ENCODE measurements around the gene NID2. TPM values are rescaled to one million over a fixed set of nuclear protein-coding genes. Genes with fewer than 3 reads are reported as not detected.

The NID2 gene
- total and polyA plus RNA-seq, 4 donors: 2.8 to 56.6 (median 26.5) TPM

DNA sequence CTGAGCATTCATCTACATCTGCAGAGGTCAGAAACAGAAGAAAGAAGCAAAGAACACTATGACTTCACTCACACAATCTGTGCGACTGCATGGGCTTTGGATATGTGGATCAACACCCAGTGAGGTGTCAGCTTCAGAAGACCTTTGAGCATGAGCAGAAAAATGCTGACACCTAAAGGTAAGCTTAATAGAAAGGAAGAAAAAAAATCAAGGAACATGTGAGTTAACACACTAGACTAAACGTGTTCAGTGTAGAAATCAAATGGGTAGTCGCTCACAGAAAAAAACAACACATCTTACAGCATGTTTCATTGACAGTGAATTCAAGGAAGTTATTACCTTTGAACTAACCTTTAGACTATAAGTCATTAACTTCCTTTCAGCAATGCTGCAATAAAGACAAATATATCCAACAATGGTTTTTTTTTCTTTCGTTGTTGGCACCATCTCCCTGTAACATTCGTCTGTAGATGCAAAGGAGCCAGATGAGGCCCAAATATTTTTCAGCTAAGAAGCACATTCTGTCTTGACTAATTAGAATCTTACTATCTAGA, 48.6 kb downstream of the NID2 start:
- H3K4me3 ChIP-seq (ENCODE audit: low read length in 2 of 2): no peak overlapping the region
- H3K27ac ChIP-seq (ENCODE audit: low read depth in 1 of 2, low read length in 2 of 2): no peak overlapping the region
- no peak for DNase-seq
- no peaks in the 10 kb centered on the region for H3K9me3 ChIP-seq (ENCODE audit: control insufficient read depth, low read length)
- 75 to 76% methylated on average over 5 of the region's 5 CpGs for WGBS, 2 donors
- H3K36me3 ChIP-seq (ENCODE audit: control insufficient read depth in 1 of 2, insufficient read depth in 2 of 2, low read length in 1 of 2): peaks cover 0 to 1% of the 10 kb centered on the region in 2 donors
- no peak for ATAC-seq (ENCODE audit: low FRiP score)
- H3K27me3 ChIP-seq (ENCODE audit: control insufficient read depth in 1 of 2, insufficient read depth in 2 of 2, low read length in 1 of 2): no peaks in the 10 kb centered on the region
- intact Hi-C loops (cut with DNase I): no loop called here
- no peaks in the 10 kb centered on the region for H3K4me1 ChIP-seq (ENCODE audit: control insufficient read depth in 1 of 2, insufficient read depth in 2 of 2, low read length in 2 of 2)

DNA sequence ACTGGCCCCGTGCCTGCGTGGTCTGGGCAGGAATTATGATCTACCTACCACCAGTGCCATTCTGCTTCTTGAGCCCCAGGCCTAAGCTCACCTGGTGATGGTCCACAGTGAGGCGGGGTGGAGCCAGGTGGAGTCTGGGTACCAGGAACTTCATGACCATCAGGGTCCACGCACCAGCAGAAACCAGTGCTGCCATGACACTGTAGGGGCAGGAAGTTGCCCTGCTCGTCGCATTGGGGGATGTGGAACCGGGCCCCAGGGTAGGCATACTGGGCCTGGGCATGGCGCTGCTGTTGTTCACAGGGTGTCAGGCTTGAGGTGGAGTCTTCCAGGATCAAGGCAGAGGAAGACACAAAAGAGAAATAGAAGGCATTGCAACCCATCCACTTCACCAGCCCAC, 49.9 kb downstream of the NID2 start:
- 97 to 98% methylated on average over 8 of the region's 8 CpGs for WGBS, 2 donors
- H3K36me3 ChIP-seq (ENCODE audit: control insufficient read depth in 1 of 2, insufficient read depth in 2 of 2, low read length in 1 of 2): peaks cover 0 to 1% of the 10 kb centered on the region in 2 donors
- no peak overlapping the region for H3K27ac ChIP-seq (ENCODE audit: low read depth in 1 of 2, low read length in 2 of 2)
- H3K4me3 ChIP-seq (ENCODE audit: low read length in 2 of 2): no peak overlapping the region
- H3K9me3 ChIP-seq (ENCODE audit: control insufficient read depth, low read length): no peaks in the 10 kb centered on the region
- intact Hi-C loops (cut with DNase I): no loop called here
- ATAC-seq (ENCODE audit: low FRiP score): no peak
- H3K27me3 ChIP-seq (ENCODE audit: control insufficient read depth in 1 of 2, insufficient read depth in 2 of 2, low read length in 1 of 2): no peaks in the 10 kb centered on the region
- H3K4me1 ChIP-seq (ENCODE audit: control insufficient read depth in 1 of 2, insufficient read depth in 2 of 2, low read length in 2 of 2): no peaks in the 10 kb centered on the region
- no peak for DNase-seq

DNA sequence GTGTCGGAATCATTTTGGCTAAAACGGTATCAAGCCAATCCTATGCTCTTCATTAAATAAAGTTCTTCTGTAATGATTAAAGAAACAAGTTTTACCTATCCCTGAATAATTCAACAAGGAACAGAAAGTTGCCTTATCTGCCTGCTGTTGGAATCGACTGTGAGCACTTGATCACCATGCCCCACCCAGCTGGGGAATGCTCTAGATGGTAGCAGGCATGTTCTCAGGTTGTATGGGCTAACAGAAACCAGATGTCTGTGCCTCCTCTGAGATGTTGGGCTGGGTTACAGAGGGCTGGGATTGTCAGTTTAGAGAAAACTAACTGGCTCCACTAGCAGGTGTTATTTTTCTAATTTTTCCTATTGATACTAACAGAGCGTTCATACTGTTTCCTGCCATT, 50.6 kb downstream of the NID2 start:
- H3K9me3 ChIP-seq (ENCODE audit: control insufficient read depth, low read length): no peaks in the 10 kb centered on the region
- H3K4me3 ChIP-seq (ENCODE audit: low read length in 2 of 2): no peak overlapping the region
- H3K36me3 ChIP-seq (ENCODE audit: control insufficient read depth in 1 of 2, insufficient read depth in 2 of 2, low read length in 1 of 2): peaks cover 0 to 1% of the 10 kb centered on the region in 2 donors
- H3K27me3 ChIP-seq (ENCODE audit: control insufficient read depth in 1 of 2, insufficient read depth in 2 of 2, low read length in 1 of 2): no peaks in the 10 kb centered on the region
- intact Hi-C loops (cut with DNase I): no loop called here
- H3K4me1 ChIP-seq (ENCODE audit: control insufficient read depth in 1 of 2, insufficient read depth in 2 of 2, low read length in 2 of 2): no peaks in the 10 kb centered on the region
- WGBS, 2 donors: 94% methylated on average over 4 of the region's 4 CpGs
- no peak overlapping the region for H3K27ac ChIP-seq (ENCODE audit: low read depth in 1 of 2, low read length in 2 of 2)
- DNase-seq: no peak
- no peak for ATAC-seq (ENCODE audit: low FRiP score)

DNA sequence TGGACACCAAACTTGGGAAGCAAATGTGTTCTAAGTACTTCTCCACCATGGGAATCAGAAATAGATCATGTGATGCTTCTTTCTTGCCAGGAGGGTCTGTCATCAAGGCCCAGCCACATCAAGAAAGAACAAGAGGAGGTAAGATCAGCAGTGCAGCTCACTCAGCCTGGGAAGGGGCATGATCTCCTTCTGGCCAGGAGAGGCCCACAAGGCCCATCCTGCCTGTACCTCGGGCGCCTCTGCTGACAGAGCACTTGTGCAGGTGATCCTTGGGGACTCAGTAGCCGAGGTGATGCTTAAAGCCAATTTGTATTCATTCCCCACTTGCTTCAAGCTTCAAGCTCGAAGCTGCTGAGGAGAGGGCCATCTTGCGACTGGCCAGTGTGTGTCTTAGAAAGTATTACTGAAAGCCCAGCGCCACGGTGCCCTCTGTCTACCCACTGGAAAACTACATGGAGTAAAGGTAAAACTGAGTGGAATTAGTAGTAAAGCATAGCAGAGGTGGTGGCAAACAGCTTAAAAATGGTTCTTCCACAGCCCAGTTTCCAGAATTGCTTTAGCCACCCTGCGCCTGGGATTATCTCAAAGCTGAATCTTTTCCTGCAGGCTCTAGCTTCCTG, 53.3 kb downstream of the NID2 start:
- no peaks in the 10 kb centered on the region for H3K27me3 ChIP-seq (ENCODE audit: control insufficient read depth in 1 of 2, insufficient read depth in 2 of 2, low read length in 1 of 2)
- H3K27ac ChIP-seq (ENCODE audit: low read depth in 1 of 2, low read length in 2 of 2): no peak overlapping the region
- H3K9me3 ChIP-seq (ENCODE audit: control insufficient read depth, low read length): no peaks in the 10 kb centered on the region
- WGBS, 2 donors: 69 to 84% methylated on average over 8 of the region's 8 CpGs
- peaks cover 0 to 9% of the 10 kb centered on the region in 2 donors for H3K36me3 ChIP-seq (ENCODE audit: control insufficient read depth in 1 of 2, insufficient read depth in 2 of 2, low read length in 1 of 2)
- ATAC-seq (ENCODE audit: low FRiP score) (no peak), DNase-seq (no peak)
- intact Hi-C loops (cut with DNase I): no loop called here
- H3K4me3 ChIP-seq (ENCODE audit: low read length in 2 of 2): no peak overlapping the region
- H3K4me1 ChIP-seq (ENCODE audit: control insufficient read depth in 1 of 2, insufficient read depth in 2 of 2, low read length in 2 of 2): no peaks in the 10 kb centered on the region

DNA sequence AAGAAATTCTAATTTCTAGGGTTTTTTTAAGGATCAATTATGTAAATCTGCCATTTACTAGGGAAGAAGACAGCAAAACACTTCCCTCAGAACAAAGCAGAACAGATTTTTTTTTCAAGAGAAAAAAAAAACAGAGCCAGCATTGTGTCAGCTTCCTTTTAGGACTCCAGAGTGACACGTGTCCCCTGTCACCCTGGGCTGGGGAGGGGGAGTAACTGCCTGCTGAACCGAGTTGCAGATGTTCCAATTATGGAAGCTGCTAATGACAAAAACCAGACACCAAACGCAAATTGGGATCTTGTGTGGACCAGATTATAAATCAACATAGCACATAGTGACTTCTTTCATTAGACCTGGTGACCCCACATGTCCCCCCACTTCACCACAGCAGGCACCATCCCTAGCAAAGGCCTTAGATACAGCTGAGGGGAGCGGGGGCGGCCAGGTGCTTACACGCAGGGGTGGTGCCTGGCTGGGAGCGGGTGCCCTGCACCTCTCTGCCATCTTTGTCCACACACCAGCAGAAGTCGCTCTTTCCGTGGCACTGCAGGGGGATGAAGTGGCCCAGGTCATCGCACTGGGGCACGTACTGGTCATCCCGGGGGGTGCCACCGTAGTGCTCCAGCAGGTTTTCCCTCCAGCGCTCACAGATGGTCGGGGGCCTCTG, 54.1 kb downstream of the NID2 start:
- no peaks in the 10 kb centered on the region for H3K9me3 ChIP-seq (ENCODE audit: control insufficient read depth, low read length)
- no peak overlapping the region for H3K27ac ChIP-seq (ENCODE audit: low read depth in 1 of 2, low read length in 2 of 2)
- no peak for DNase-seq
- no peaks in the 10 kb centered on the region for H3K27me3 ChIP-seq (ENCODE audit: control insufficient read depth in 1 of 2, insufficient read depth in 2 of 2, low read length in 1 of 2)
- intact Hi-C loops (cut with DNase I): no loop called here
- no peak overlapping the region for H3K4me3 ChIP-seq (ENCODE audit: low read length in 2 of 2)
- 91 to 93% methylated on average over 15 of the region's 15 CpGs for WGBS, 2 donors
- no peak for ATAC-seq (ENCODE audit: low FRiP score)
- no peaks in the 10 kb centered on the region for H3K4me1 ChIP-seq (ENCODE audit: control insufficient read depth in 1 of 2, insufficient read depth in 2 of 2, low read length in 2 of 2)
- H3K36me3 ChIP-seq (ENCODE audit: control insufficient read depth in 1 of 2, insufficient read depth in 2 of 2, low read length in 1 of 2): peaks cover 0 to 7% of the 10 kb centered on the region in 2 donors

DNA sequence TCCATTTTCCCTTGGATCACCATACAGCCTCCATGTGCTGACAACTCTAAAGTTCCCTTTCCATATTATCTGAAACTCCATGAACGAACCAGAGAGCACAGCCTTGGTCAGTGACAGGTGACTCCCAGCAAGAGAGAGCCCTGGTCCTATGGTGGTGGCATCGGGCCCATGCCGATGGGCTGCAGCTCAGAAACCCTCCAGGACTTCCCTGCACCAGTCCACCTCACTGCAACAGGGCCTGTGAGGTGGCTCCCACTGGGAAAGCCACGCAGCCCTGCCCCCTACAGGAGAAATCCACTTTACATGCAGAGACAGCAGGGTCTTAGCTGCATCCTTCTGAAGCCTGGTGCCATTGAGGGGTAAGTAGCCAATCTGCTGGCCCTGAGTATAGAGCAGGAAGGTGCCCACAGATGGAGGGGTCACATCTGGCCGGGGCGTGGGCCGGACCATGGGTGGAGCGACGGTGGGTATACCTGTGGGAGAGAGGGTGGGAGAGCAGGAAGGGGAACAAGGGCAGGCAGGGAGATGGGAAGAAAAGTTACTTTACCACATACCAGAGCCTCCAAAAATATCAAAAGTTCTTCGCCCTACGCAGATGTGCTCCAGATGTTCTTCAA, 54.8 kb downstream of the NID2 start:
- WGBS, 2 donors: 90 to 93% methylated on average over 11 of the region's 11 CpGs
- ATAC-seq (ENCODE audit: low FRiP score): no peak
- DNase-seq: no peak
- no peaks in the 10 kb centered on the region for H3K4me1 ChIP-seq (ENCODE audit: control insufficient read depth in 1 of 2, insufficient read depth in 2 of 2, low read length in 2 of 2)
- no peaks in the 10 kb centered on the region for H3K27me3 ChIP-seq (ENCODE audit: control insufficient read depth in 1 of 2, insufficient read depth in 2 of 2, low read length in 1 of 2)
- H3K36me3 ChIP-seq (ENCODE audit: control insufficient read depth in 1 of 2, insufficient read depth in 2 of 2, low read length in 1 of 2): peaks cover 0 to 7% of the 10 kb centered on the region in 2 donors
- intact Hi-C loops (cut with DNase I): no loop called here
- H3K4me3 ChIP-seq (ENCODE audit: low read length in 2 of 2): no peak overlapping the region
- H3K9me3 ChIP-seq (ENCODE audit: control insufficient read depth, low read length): no peaks in the 10 kb centered on the region
- H3K27ac ChIP-seq (ENCODE audit: low read depth in 1 of 2, low read length in 2 of 2): no peak overlapping the region

DNA sequence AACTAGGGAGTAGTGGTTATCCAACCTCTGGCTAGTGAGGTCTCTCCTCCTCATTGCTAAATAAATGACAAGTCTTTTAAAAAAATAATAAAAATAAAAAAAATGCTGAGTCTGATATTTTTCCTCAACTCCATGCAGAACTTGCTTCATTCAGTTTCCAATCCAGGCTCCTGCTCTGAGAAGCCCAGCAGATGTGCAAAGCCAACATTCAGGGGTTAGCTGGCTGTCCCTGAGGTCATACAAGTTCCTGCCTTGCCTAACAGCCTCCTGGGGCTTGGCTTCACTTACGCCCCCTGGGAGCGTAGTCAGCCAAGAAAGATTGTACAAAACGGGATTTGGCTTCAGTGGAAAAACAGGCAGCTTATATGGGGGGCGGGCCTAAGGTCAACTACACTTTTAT, 56.2 kb downstream of the NID2 start:
- peak; percentile 58 for ATAC-seq (ENCODE audit: low FRiP score)
- Histone ChIP-seq H3K9me3 (ENCODE audit: control insufficient read depth, low read length) (no peaks in the 10 kb centered on the region), H3K36me3 (ENCODE audit: control insufficient read depth in 1 of 2, insufficient read depth in 2 of 2, low read length in 1 of 2) (peaks cover 0 to 13% of the 10 kb centered on the region in 2 donors), H3K4me1 (ENCODE audit: control insufficient read depth in 1 of 2, insufficient read depth in 2 of 2, low read length in 2 of 2) (no peaks in the 10 kb centered on the region), H3K27me3 (ENCODE audit: control insufficient read depth in 1 of 2, insufficient read depth in 2 of 2, low read length in 1 of 2) (no peaks in the 10 kb centered on the region), H3K4me3 (ENCODE audit: low read length in 2 of 2) (no peak overlapping the region), H3K27ac (ENCODE audit: low read depth in 1 of 2, low read length in 2 of 2) (no peak overlapping the region)
- DNase-seq: no peak
- WGBS, 2 donors: 3 to 7% methylated on average over 4 of the region's 4 CpGs
- intact Hi-C loops (cut with DNase I): no loop called here

DNA sequence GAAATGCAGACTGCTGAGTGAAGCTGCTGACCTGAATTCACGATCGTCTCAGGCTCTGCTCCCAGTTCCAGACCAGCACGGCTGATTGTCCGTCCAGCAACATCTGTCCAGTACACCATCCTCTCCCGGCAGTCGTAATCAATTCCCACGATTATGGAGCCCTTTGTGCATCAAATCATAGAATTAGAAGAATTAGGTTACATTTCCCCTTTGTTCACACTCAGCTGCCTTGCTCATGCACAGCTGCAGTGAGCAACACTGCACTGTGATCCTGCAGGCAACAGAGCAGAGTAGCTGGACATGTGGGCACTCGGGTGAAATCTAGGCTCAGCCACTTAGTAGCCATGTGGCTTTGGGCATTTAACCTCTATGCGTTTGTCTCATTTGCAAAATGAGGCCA, 57.3 kb downstream of the NID2 start:
- Histone ChIP-seq H3K9me3 (ENCODE audit: control insufficient read depth, low read length) (no peaks in the 10 kb centered on the region), H3K4me1 (ENCODE audit: control insufficient read depth in 1 of 2, insufficient read depth in 2 of 2, low read length in 2 of 2) (no peaks in the 10 kb centered on the region), H3K4me3 (ENCODE audit: low read length in 2 of 2) (no peak overlapping the region), H3K27ac (ENCODE audit: low read depth in 1 of 2, low read length in 2 of 2) (no peak overlapping the region), H3K27me3 (ENCODE audit: control insufficient read depth in 1 of 2, insufficient read depth in 2 of 2, low read length in 1 of 2) (no peaks in the 10 kb centered on the region), H3K36me3 (ENCODE audit: control insufficient read depth in 1 of 2, insufficient read depth in 2 of 2, low read length in 1 of 2) (peaks cover 0 to 13% of the 10 kb centered on the region in 2 donors)
- intact Hi-C loops (cut with DNase I): no loop called here
- 91% methylated on average over 9 of the region's 9 CpGs for WGBS, 2 donors
- DNase-seq (no peak), ATAC-seq (ENCODE audit: low FRiP score) (no peak)
